HAP-1 (cell line): ENCODE data around the gene SLC25A19.

Experiments used
- DNase-seq, 2 experiments: peaks; one replicate each; pipeline ENCODE4 v3.0.0-alpha.2; 2016 to 2020; ENCODE audit warnings: low spot score in 2 of 2
- H3K27me3 ChIP-seq: fragments of 250-450 bp; sonication (Bioruptor Pico); 2 replicates; pipeline ENCODE4 v1.5.1; 2020; ENCODE audit warnings: low read depth, mild to moderate bottlenecking, moderate library complexity
- H3K36me3 ChIP-seq: fragments of 250-450 bp; sonication (Bioruptor Pico); replicated peaks from 2 replicates; pipeline ENCODE4 v1.5.1; 2020; ENCODE audit warnings: mild to moderate bottlenecking
- H3K4me1 ChIP-seq: fragments of 250-450 bp; sonication (Bioruptor Pico); 2 replicates; pipeline ENCODE4 v1.5.1; 2020; ENCODE audit warnings: mild to moderate bottlenecking
- H3K4me3 ChIP-seq: fragments of 250-450 bp; sonication (Bioruptor Pico); 2 replicates; pipeline ENCODE4 v1.5.1; 2020; ENCODE audit warnings: mild to moderate bottlenecking, moderate library complexity
- H3K9me3 ChIP-seq: fragments of 250-450 bp; sonication (Bioruptor Pico); 2 replicates; pipeline ENCODE4 v1.5.1; 2020; ENCODE audit warnings: mild to moderate bottlenecking, moderate library complexity
- in situ Hi-C: fragments of 300-500 bp; cut with MboI; formaldehyde crosslinking; loops from 3 replicates; pipeline ENCODE4 v1.14.3; 2020; ENCODE audit warnings: low sequenced_read_pairs, inconsistent platforms, mixed read lengths

SLC25A19 gene

DNA sequence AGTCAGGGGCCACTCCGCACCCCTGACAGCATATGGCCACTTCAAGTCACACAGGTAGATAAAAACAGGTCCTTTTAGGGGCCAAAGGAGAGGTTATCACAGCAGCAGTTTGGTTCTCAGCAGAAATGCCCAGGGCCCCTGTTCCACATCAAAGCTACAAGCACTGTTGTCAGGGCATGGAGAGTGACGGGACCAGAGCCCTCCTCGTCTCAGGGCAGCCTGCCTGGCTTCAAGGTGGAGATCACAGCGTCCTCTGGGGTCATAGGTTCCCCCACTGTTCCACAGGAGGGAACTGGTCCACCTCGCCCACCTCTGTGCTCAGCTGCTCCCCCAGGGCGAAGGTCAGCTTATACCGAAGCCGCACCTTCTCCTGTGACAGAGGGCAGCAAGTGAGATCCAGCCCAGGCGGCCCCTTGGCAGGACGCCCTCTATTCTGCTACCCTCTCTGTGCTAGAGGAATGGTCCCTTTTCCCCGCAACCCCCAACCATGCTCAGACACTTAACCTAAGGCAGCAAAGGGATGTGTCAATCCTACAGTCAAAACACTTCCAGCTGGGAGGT lies 51.1 kb downstream of the SLC25A19 start:
- in situ Hi-C loops = no loop called here
- Histone ChIP-seq H3K27me3 (no peaks in the 10 kb centered on the region), H3K4me1 (no peaks in the 10 kb centered on the region)

GRCh38 chr17:75237100-75238014 lies 51.9 kb downstream of the SLC25A19 start:
- in situ Hi-C loops = no loop called here
- no peak for DNase-seq
- peaks cover 88% of the 10 kb centered on the region for H3K36me3 ChIP-seq
- H3K4me1 ChIP-seq = no peaks in the 10 kb centered on the region
- no peak overlapping the region for H3K4me3 ChIP-seq
- H3K27me3 ChIP-seq = no peaks in the 10 kb centered on the region
- no peaks in the 10 kb centered on the region for H3K9me3 ChIP-seq

More for the DNA sequence above, 51.1 kb downstream of the SLC25A19 start:
- Histone ChIP-seq H3K4me3 (no peak overlapping the region), H3K36me3 (peaks cover 88% of the 10 kb centered on the region), H3K9me3 (no peaks in the 10 kb centered on the region)
- no peak for DNase-seq

GRCh38 chr17:75232786-75233185 lies 56.4 kb downstream of the SLC25A19 start:
- in situ Hi-C loops = no loop called here
- Histone ChIP-seq H3K9me3 (no peaks in the 10 kb centered on the region), H3K4me1 (no peaks in the 10 kb centered on the region), H3K4me3 (no peak overlapping the region), H3K27me3 (no peaks in the 10 kb centered on the region), H3K36me3 (peaks cover 85% of the 10 kb centered on the region)
- no peak for DNase-seq

DNA sequence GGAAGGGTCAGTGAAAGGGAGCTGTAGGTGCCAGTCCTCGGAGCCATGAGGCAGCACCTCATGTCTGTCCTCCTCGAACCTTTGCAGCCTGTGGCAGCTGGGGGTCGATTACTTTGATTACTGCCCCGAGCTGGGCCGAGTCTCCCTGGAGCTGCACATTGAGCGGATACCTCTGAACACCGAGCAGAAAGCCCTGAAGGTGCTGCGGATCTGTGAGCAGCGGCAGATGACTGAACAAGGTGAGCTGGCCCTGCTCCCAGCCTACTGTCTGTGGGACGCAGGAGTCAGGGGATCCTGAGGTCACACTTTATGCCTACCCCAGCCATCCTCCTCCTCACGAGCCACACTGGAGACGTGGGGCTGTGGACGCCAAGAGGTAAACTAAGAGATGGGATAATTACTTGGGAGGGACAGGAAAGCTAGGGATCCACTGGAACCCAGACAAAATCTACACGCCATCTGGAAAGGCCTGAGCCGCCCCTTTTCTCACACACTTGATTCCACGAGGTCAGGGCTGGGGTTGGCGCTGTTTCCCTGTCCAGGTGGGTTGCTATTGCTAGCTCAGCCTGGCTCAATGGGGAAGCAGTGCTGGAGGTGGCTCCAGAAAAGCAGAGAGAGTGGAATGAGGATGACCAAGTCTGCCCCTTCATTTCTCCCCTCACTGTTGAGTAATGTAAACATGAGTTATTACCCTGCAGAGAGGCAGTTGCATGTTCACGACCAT lies 57.3 kb downstream of the SLC25A19 start:
- peaks cover 81% of the 10 kb centered on the region for H3K36me3 ChIP-seq

DNA sequence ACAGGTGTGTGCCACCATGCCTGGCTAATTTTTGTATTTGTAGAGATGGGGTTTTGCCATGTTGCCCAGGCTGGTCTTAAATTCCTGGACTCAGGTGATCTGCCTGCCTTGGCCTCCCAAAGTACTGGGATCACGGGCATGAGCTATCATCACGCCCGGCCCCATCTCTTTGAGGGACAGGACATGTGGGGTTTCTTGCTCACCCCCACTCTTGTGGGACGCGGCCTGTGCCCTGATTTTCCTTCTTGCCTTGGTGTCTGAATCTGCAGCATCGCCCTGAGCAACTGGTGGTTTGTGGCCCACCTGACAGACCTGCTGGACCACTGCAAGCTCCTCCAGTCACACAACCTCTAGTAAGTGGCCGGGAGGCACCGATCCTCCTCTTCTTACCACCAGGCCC lies 58.2 kb downstream of the SLC25A19 start:
- H3K4me3 ChIP-seq = no peak overlapping the region
- no peaks in the 10 kb centered on the region for H3K4me1 ChIP-seq
- H3K9me3 ChIP-seq = no peaks in the 10 kb centered on the region
- no peaks in the 10 kb centered on the region for H3K27me3 ChIP-seq
- no peak for DNase-seq
- in situ Hi-C loops = no loop called here
- peaks cover 81% of the 10 kb centered on the region for H3K36me3 ChIP-seq

More for the DNA sequence above, 57.3 kb downstream of the SLC25A19 start:
- Histone ChIP-seq H3K4me3 (no peak overlapping the region), H3K4me1 (no peaks in the 10 kb centered on the region), H3K27me3 (no peaks in the 10 kb centered on the region), H3K9me3 (no peaks in the 10 kb centered on the region)
- in situ Hi-C loops = no loop called here
- DNase-seq = no peak

DNA sequence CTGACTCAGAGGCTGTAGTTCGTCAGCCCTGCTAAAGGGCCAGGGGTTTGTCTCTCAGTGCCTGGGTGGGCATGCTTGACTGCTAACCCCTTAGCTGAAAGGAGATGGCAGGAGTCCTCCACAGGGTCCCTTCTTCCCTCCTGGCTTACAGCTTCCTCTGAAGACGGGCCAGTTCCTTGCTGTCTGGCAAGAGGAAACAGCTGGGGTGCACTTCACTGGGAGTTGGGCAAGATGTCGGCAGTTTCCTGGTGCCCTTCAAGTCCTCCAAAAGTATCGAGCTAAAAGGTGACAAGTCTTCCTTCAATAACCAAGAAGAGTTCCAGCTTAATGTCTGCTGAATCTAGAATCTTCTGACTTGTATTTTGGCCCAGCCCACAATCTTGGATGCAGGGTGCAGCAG lies 60.4 kb downstream of the SLC25A19 start:
- no peak for DNase-seq
- in situ Hi-C loops = no loop called here
- H3K27me3 ChIP-seq = no peaks in the 10 kb centered on the region
- H3K9me3 ChIP-seq = no peaks in the 10 kb centered on the region
- no peak overlapping the region for H3K4me3 ChIP-seq
- H3K4me1 ChIP-seq = no peaks in the 10 kb centered on the region
- H3K36me3 ChIP-seq = peaks cover 81% of the 10 kb centered on the region

DNA sequence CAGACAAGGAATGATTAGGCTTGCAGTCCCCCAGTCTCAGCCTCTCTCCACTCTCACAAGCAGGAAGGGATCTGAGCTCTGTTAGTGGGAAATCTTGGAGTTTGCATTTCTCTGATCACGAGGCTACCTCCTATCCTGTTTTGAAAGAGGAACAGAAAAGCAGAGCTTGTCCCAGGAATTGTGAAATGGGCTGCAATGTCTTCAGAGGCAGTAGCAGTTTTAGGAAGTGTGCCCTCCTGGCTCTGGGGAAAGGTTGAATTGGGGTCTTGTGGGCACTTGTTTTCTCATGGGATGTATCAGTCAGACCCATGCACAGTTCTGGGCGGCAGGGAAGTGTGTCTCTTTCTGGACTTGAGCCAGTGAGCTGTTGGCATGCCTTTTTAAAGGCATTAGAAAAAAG lies 60.9 kb downstream of the SLC25A19 start:
- in situ Hi-C loops = no loop called here
- Histone ChIP-seq H3K4me3 (no peak overlapping the region), H3K27me3 (no peaks in the 10 kb centered on the region), H3K36me3 (peaks cover 81% of the 10 kb centered on the region), H3K9me3 (no peaks in the 10 kb centered on the region), H3K4me1 (no peaks in the 10 kb centered on the region)
- DNase-seq = no peak

- in situ Hi-C loops = no loop called here
- no peak for DNase-seq
- no peak overlapping the region for H3K4me3 ChIP-seq
- peaks cover 76% of the 10 kb centered on the region for H3K36me3 ChIP-seq
- no peaks in the 10 kb centered on the region for H3K4me1 ChIP-seq
- no peaks in the 10 kb centered on the region for H3K9me3 ChIP-seq
- no peaks in the 10 kb centered on the region for H3K27me3 ChIP-seq
Observed at GRCh38 chr17:75227729-75228128, 61.5 kb downstream of the SLC25A19 start.

DNA sequence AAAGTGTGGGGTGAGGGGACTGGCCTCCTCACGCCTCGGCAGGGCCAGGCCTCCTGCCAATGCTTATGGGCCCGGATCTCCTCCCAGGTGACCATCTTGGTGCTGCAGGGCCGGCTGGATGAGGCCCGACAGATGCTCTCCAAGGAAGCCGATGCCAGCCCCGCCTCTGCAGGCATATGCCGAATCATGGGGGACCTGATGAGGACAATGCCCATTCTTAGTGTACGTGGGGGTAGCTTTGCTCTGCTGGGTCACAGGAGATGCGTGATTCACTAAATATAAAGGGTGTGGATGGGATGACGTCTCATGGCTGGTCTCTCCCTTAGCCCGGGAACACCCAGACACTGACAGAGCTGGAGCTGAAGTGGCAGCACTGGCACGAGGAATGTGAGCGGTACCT lies 64.2 kb downstream of the SLC25A19 start:
- in situ Hi-C loops = no loop called here
- H3K9me3 ChIP-seq = no peaks in the 10 kb centered on the region
- no peak for DNase-seq
- no peaks in the 10 kb centered on the region for H3K4me1 ChIP-seq
- H3K4me3 ChIP-seq = no peak overlapping the region
- H3K27me3 ChIP-seq = no peaks in the 10 kb centered on the region
- peaks cover 67% of the 10 kb centered on the region for H3K36me3 ChIP-seq
